GM19238 (cell line): ENCODE results near the gene CSH2.
"Not testable (repeated sequence)": the region's sequence is repeated elsewhere in the genome, so short reads cannot be mapped to it uniquely, and the experiment has no call there.

Source experiments
- DNase-seq: peaks from one replicate; pipeline ENCODE4 v3.0.0; 2011; ENCODE audit warnings: low spot score; ENCODE audit not compliant: insufficient read length

The CSH2 gene

GRCh38 chr17:63896524-63897354, 23.3 kb upstream of the CSH2 start, which contains the start of gene CSH1:
Gene CSH1, minus strand, starts transcription at chr17:63896574. Its CDS starts 63 bp downstream, at chr17:63896511.
- DNase-seq, result not testable (repeated sequence)

GRCh38 chr17:63894821-63895220, 21.3 kb upstream of the CSH2 start:
- DNase-seq, result not testable (repeated sequence)

DNA sequence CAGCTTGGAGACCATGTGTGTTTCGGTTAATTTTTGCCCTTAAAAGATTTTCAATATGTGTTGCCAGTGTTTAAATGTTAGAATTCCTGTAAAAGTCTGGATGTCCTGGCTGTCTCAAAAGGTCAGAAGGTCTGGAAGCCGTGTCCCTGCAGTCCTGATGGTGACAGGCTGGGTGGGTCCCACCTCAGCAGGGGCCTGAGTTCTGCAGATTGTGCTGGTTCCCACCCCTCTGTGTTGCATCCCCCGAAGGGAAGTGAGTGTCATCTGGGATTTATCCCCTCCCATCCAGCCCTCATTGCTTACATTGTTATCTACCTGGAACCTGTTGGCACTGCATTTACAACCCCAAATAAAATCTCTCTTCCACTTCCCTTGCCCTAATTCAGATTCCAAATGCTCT, 20.5 kb upstream of the CSH2 start:
- DNase-seq, result not testable (repeated sequence)

- not testable (repeated sequence) for DNase-seq
Measured at GRCh38 chr17:63892316-63893037, 19.0 kb upstream of the CSH2 start.

GRCh38 chr17:63889026-63889848, 15.8 kb upstream of the CSH2 start:
- DNase-seq, result not testable (repeated sequence)

GRCh38 chr17:63885119-63885518, 11.6 kb upstream of the CSH2 start:
- DNase-seq, result not testable (repeated sequence)

DNA sequence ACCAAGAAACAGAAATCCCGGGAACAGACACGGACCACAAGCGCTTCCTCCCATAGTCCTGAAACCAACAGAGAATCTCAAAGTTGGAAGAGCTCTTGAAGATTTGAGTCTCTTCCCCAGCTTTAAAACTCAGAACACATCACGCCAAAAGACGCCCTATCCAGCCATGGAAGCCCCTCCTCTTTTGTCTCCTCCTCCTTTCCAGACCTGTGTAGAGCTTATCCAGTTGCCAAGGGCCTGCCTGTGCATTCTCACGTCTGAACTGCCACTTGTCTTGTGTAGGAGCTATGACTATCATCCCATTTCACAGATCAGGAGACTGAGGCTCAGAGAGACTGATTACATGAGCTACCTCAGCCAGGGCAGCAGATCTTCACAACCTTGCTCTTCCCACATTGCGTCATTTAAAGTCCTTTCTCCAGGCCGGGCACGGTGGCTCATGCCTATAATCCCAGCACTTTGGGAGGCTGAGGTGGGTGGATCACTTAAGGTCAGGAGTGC, 9.2 kb upstream of the CSH2 start:
- DNase-seq, result not testable (repeated sequence)

GRCh38 chr17:63881935-63882601, 8.6 kb upstream of the CSH2 start, which contains the start of gene GH2:
Gene GH2, minus strand, starts transcription at chr17:63881944. Its CDS starts 143 bp downstream, at chr17:63881801.
- DNase-seq, result peak; percentile 62

- DNase-seq, result not testable (repeated sequence)
Measured at GRCh38 chr17:63881337-63881736, 7.9 kb upstream of the CSH2 start.

GRCh38 chr17:63880706-63881105, 7.2 kb upstream of the CSH2 start:
- DNase-seq, result no peak

- DNase-seq, result not testable (repeated sequence)
Measured at GRCh38 chr17:63878413-63878812, 4.9 kb upstream of the CSH2 start.

DNA sequence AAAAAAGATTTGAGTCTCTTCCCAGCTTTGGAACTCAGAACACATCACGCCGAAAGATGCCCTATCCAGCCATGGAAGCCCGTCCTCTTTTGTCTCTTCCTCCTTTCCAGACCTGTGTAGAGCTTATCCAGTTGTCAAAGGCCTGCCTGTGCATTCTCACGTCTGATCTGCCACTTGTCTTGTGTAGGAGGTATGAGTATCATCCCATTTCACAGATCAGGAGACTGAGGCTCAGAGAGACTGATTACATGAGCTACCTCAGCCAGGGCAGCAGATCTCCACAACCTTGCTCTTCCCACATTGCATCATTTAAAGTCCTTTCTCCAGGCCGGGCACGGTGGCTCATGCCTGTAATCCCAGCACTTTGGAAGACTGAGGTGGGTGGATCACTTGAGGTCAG, 1.2 kb upstream of the CSH2 start:
- not testable (repeated sequence) for DNase-seq

GRCh38 chr17:63874061-63874626, 667 bp upstream of the CSH2 start:
- not testable (repeated sequence) for DNase-seq

- not testable (repeated sequence) for DNase-seq
Measured at GRCh38 chr17:63871646-63872365, 1.7 kb downstream of the CSH2 start.

DNA sequence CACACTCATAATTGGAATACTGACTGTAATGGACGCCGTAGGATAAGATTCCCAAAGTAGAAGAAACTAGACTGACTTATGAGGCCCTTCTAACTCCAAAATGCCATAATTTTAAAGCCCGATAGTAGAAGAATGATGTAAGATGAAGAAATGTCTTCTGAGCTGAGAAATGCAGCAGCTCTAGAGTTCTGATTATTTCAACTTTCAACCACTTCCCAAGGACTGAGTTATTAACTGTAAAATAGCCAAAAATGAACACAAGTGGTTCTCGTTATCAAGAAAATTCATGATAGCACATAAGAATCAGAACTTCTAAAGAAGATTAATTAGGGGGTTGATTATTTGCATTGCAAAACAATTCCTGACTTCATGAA, 3.2 kb downstream of the CSH2 start:
- not testable (repeated sequence) for DNase-seq

DNA sequence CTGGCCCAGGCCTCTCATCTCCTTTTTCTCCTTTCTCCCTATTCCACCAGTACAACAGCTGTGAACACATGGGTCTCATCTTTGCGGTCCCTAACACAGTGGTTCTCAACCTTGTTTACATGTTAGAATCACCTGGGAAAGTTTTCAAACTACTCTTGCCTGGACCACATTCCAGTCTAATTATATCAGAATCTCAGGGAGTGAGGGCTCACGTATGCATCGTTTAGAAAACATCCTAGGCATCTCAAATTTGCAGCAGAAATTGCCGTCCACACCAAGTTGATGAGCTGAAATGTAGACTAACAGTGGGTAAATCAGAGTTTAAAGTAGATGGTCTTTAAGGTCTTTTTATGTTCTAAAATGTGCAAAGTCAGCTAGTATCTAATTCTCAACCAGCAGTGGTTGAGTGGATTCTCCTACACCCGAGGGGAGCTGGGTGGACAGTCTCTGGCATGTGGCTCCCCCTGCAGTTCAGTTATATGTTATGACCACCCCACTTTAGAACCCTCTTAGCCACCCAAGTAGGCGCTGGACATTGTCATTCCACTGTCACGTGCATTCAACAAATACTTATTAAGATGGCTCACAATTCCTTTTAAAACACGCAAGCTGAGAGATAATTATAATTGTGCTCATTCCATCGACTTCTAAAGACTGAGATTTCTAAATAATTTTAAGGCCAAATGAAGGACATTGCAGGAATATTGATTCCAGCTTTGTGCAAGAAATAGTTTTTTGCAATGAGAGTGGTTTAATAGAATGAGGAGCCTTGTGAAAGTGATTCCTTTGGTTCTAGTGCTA, 3.8 kb downstream of the CSH2 start:
- not testable (repeated sequence) for DNase-seq

GRCh38 chr17:63866625-63867024, 6.9 kb downstream of the CSH2 start:
- DNase-seq, result not testable (repeated sequence)

GRCh38 chr17:63859257-63859656, 14.2 kb downstream of the CSH2 start:
- no peak for DNase-seq

GRCh38 chr17:63856425-63856824, 17.1 kb downstream of the CSH2 start:
- not testable (repeated sequence) for DNase-seq
